ENCODE measurements around the gene ANO10.

ANO10 gene

GRCh38 chr3:43349716-43350115, 272.1 kb downstream of the ANO10 start:
- no peak for DNase-seq (ENCODE audit: low read depth, low spot score)

DNA sequence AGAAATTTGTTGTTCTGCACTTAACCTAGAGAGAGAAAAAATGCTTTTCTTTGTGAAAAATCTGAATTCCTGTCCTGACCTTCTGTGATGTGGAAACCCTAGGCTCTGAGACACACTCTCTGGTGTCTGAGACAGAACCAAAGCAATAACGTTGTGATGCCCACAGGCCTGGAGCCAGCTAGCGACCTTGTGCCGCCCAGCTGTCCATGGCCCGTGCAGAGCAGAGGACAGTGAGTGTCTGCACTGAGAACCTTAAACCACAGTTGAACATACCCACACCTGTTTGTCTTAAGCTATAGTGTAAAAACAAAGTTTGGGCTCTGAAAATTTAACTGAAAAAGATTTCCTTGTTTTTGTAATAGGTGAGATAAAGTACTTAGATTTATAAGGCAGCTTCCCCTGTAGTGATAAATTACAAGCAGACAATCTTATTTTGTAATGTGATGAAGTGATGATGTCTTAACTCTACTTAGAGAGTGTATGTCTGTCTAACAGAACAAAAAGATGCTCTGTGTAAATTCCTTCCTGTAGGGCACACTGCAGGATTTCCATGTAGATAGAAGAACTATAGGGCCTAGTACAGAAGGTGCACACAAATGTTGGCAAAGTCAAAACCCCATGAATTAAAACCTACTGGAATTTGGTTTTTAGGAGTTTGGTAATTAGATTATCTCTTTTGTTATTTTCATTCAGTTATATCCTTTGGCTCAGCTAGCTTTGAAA, 272.8 kb downstream of the ANO10 start:
- DNase-seq (ENCODE audit: low read depth, low spot score) = no peak

GRCh38 chr3:43348350-43348749, 273.5 kb downstream of the ANO10 start:
- DNase-seq (ENCODE audit: low read depth, low spot score) = no peak

- DNase-seq (ENCODE audit: low read depth, low spot score) = no peak
Measured at GRCh38 chr3:43347774-43348173, 274.0 kb downstream of the ANO10 start.

GRCh38 chr3:43346978-43347749, 274.6 kb downstream of the ANO10 start:
- no peak for DNase-seq (ENCODE audit: low read depth, low spot score)

DNA sequence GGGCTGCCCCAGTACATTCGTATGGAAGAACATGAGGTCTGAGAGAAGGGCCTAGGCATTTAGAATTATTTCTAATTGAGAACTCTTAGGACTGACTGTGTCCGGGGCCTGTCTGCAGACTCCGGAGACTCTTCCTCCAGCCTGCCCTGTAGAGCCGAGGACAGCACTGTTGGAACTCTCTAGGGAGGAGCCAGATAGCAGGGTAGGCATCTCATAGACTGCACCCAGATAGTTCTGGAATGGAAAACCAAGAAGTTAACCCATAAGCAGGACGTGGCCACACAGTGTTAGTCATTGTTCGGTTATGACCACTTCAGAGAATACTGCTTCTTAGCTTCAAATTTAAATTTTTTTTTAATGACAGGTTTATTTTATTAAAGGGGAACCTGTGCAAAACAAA, 275.9 kb downstream of the ANO10 start:
- no peak for DNase-seq (ENCODE audit: low read depth, low spot score)

DNA sequence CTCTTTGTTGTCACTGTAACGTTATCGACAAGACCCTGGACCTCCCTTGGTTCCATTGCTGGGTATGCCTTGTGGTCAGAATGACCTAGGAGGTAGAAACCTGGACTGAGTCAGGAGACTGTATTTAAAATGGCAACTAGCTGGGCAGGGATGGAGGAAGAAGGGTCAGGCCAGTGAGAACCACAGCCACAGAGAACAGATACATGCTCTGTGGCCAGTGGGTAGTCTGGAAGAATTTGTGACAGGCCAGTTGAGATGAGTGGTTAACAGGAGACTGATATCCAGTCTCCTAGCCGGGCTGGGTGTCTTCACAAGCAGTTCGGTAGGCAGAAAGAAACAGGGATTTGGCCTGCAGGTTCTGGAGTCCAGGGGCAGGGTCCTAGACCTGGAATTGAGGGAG, 276.6 kb downstream of the ANO10 start:
- no peak for DNase-seq (ENCODE audit: low read depth, low spot score)

GRCh38 chr3:43344520-43344919, 277.3 kb downstream of the ANO10 start:
- DNase-seq (ENCODE audit: low read depth, low spot score) = no peak

GRCh38 chr3:43343815-43344214, 278.0 kb downstream of the ANO10 start:
- no peak for DNase-seq (ENCODE audit: low read depth, low spot score)

- no peak for DNase-seq (ENCODE audit: low read depth, low spot score)
Measured at GRCh38 chr3:43343185-43343584, 278.6 kb downstream of the ANO10 start.

DNA sequence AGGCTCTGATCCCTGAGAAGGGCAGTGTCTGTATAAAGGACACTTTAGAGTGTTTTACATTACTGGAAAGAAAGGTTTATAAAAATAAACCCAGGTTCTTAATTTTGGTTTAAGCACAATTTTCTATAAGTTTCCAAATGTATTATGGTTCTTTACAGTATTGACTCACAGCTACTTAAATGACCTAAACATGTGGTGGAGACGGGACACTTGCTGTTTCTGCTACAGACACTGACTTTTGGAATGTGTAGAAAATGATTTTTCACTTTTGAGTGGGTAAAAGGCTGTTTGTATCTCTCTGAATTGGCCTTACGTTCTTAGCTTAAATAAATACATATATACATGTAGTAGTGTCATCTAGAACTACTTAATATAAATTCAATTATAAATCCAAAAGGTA, 280.0 kb downstream of the ANO10 start:
- no peak for DNase-seq (ENCODE audit: low read depth, low spot score)

DNA sequence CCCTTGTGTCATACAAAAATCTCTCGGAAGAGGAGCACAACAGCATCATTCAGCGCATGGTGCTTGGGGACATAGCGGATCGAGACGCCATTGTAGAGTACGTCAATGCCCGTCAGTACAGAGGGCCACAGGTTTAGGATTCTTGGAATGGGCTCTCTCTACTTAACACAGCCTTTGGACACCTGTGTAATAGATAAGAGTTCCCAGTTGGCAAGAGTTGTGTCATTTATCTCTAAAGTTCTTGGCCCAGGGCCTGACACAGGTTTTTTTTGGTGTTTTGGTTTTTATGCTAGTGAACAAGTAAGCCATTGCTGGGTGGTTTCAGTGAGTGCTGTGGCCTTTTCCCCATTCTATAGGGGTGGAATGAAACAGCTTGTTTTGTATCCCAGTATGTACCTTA, 281.4 kb downstream of the ANO10 start:
- no peak for DNase-seq (ENCODE audit: low read depth, low spot score)

GRCh38 chr3:43338295-43338694, 283.5 kb downstream of the ANO10 start:
- no peak for DNase-seq (ENCODE audit: low read depth, low spot score)

DNA sequence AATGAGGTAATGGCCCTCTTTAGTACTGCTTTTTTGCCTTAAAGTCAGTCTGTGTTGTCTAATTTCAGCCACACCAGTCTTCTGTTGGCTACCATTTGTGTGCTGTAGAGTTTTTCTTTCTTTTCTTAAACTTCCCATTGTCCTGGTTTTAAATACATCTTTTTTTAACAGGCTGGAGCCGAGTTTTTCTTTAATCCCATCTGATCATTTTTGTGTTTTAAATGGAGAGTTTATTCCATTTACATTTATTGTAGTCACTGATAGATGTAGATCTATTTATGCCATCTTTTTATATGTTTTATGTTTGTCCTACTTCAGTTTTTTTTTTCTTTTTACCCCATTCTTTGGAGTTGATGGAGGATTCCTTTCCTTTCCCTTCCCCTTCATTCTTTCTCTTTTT, 286.0 kb downstream of the ANO10 start:
- no peak for DNase-seq (ENCODE audit: low read depth, low spot score)

- DNase-seq (ENCODE audit: low read depth, low spot score) = no peak
Measured at GRCh38 chr3:43334976-43335375, 286.8 kb downstream of the ANO10 start.

DNA sequence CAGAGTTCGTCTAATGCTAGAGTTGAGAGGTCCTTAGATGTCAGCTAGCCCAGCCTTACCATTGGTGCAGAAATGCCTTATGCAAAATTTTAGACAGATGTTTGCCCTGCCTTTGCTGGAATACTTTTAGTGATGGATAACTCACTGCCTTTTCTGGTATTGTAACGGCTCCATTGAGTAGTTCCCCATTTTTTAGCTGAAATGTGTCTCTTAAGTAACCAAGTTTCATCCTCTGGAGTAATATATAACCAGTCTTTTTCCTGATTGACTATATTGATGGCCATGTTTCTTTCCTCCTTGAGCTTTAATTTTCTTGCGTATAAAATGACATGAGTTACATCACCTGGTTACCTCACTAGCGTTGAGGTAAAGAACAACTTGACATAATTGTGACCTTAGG, 290.4 kb downstream of the ANO10 start:
- no peak for DNase-seq (ENCODE audit: low read depth, low spot score)

- no peak for DNase-seq (ENCODE audit: low read depth, low spot score)
Measured at GRCh38 chr3:43330981-43331380, 290.8 kb downstream of the ANO10 start.

DNA sequence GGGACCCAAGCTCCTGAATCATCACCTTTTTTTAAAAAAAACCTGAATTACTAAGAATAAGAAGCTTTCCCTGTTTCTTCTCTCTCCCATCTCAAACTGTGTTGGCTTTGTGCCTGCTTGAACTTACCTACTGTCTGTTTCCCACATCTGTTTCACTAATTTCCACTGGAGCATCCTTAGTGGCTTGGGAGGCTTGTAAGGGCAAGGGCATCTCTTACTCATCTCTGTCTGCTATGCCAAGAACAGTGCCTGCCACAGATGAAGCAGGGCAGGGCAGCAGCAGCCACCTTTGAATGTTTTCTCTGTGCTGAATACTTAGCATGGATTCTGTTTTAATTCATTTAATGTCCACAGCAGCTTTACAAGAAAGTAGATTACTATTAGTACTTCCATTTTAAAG, 293.2 kb downstream of the ANO10 start:
- no peak for DNase-seq (ENCODE audit: low read depth, low spot score)

DNA sequence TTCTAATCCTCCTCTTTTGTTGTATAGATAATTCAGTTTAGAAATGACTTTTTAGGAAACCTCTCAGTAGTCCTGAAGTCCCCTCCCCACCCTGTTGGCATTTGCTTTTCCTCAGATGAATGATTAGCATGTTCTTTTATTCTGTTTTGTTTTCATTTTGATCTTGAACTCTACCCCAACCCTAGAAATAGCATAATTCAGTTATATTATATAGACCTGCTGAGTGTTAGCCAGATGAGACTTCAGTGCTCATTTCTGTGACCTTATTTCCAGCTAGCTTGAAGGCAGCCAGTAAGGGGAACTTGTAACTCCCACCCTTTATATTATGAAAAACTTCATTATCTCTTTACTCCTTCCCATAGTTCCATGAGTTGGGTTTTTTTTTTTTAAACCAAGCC, 294.2 kb downstream of the ANO10 start:
- no peak for DNase-seq (ENCODE audit: low read depth, low spot score)

- no peak for DNase-seq (ENCODE audit: low read depth, low spot score)
Measured at GRCh38 chr3:43326891-43327581, 294.8 kb downstream of the ANO10 start.

DNA sequence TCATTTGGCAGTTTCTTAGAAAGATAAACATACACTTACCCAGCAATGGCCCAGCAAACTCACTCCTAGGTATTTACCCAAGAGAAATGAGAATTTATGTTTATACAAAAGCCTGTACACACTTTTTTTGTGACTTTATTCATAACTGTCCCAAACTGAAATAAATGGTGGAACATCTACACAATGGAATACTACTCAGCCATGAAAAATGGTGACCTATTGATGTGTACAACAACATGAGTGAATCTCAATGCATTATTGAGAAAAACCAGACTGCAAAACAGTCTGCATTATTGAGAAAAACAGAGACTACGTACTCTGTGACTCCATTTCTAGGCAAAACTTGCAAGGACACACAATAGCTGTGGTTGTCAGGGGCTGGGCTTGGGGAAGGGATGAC, 298.3 kb downstream of the ANO10 start:
- no peak for DNase-seq (ENCODE audit: low read depth, low spot score)

DNA sequence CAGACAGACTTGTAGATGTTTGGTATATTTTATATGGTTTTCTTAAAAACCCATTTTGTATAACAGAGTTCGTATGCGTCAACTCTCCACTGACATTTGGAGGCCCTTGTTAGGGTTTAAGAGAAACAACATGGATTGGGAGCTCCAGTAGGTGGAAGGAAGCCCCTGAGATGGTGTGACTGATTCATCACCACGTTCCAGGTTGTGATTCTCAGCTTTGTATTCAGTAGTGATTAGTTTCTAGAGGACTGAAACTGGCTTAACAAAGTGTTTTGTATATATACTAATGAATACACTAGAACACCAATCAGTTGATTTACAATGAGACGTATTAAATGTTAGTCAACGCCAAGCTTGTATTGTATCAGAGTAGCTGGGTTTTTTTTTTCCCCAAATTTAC, 301.5 kb downstream of the ANO10 start:
- no peak for DNase-seq (ENCODE audit: low read depth, low spot score)

- DNase-seq (ENCODE audit: low read depth, low spot score) = no peak
Measured at GRCh38 chr3:43319794-43320193, 302.0 kb downstream of the ANO10 start.
